Heart left ventricle (tissue), 16 donors: ENCODE measurements around the gene PANK1. TPM values are rescaled to one million over a fixed set of nuclear protein-coding genes. Genes with fewer than 3 reads are reported as not detected.
"Not testable (repeated sequence)": the region's sequence is repeated elsewhere in the genome, so short reads cannot be mapped to it uniquely, and the experiment has no call there.

Source experiments
- ATAC-seq, 4 donors: fragments of 200-7000 bp; cut with Tn5 transposase; one replicate each; pipeline ENCODE4 v1.9.1; 2020 to 2022; ENCODE audit warnings: moderate library complexity in 4 of 4, mild to moderate bottlenecking in 3 of 4, moderate number of reproducible peaks in 1 of 4
- DNase-seq, 5 donors: peaks; one replicate each; pipeline ENCODE4 v3.0.0-alpha.2; 2020
- H3K27ac ChIP-seq, 12 donors: fragments of 200-600 bp; sonication (generic) in 4 of 12; one replicate each; pipeline versions ENCODE4 v1.5.0 to v1.8.0; 2016 to 2022; ENCODE audit warnings: mild to moderate bottlenecking in 2 of 12
- H3K27me3 ChIP-seq, 9 donors: fragments of 200-600 bp; sonication (generic) in 2 of 9; one replicate each; pipeline versions ENCODE4 v1.5.1 to v1.8.0; 2016 to 2022; ENCODE audit warnings: mild to moderate bottlenecking in 3 of 9
- H3K36me3 ChIP-seq, 9 donors: fragments of 200-600 bp; sonication (generic) in 2 of 9; one replicate each; pipeline versions ENCODE4 v1.5.0 to v1.8.0; 2018 to 2022; ENCODE audit warnings: mild to moderate bottlenecking in 2 of 9
- H3K4me1 ChIP-seq, 12 donors: fragments of 200-600 bp; sonication (generic) in 4 of 12; one replicate each; pipeline versions ENCODE4 v1.5.0 to v1.8.0; 2016 to 2022; ENCODE audit warnings: mild to moderate bottlenecking in 3 of 12
- H3K4me3 ChIP-seq, 12 donors: fragments of 200-600 bp; sonication (generic) in 4 of 12; one replicate each; pipeline versions ENCODE4 v1.5.0 to v1.8.0; 2017 to 2022; ENCODE audit warnings: mild to moderate bottlenecking in 9 of 12, moderate library complexity in 4 of 12
- H3K9me3 ChIP-seq, 12 donors: fragments of 200-600 bp; sonication (generic) in 4 of 12; one replicate each; pipeline versions ENCODE4 v1.5.0 to v1.8.0; 2016 to 2022; ENCODE audit warnings: mild to moderate bottlenecking in 1 of 12
- CTCF ChIP-seq, 12 donors: fragments of 200-600 bp; sonication (generic) in 4 of 12; IDR thresholded peaks; one replicate each; pipeline versions ENCODE4 v1.5.0 to v1.8.0; 2018 to 2022; ENCODE audit warnings: antibody characterized with exemption in 12 of 12, mild to moderate bottlenecking in 5 of 12
- POLR2A ChIP-seq, 2 donors: fragments of 450-650 bp; IDR thresholded peaks; one replicate each; pipeline ENCODE4 v1.6.1; 2017; ENCODE audit warnings: antibody characterized with exemption in 2 of 2, mild to moderate bottlenecking in 2 of 2, moderate library complexity in 2 of 2
- WGBS, 4 donors: extraction: QIAGEN DNeasy Blood & Tissue Kit in 2 of 4; methylation state at CpG; one replicate each; pipeline versions ENCODE4 v1.1.5 to v1.1.7; 2013 to 2018; 5-methylcytosine and 5-hydroxymethylcytosine counted together
- intact Hi-C, 10 donors: fragments of 100-400 bp; cut with DNase I; formaldehyde crosslinking; loops; one replicate each; pipeline versions ENCODE4 v1.11.1 to v1.14.2; 2022
- polyA plus RNA-seq, 2 donors: library from polyadenylated mRNA; stranded (reverse); fragments of 200-250 nt; gene quantifications; one replicate each; pipeline ENCODE4 v1.2.3, GENCODE V29; 2013
- total RNA-seq, 9 donors: library from RNA; depleted of rRNA in 2 of 9; stranded (reverse); fragments of >200 nt in 2 of 9; fragmentation: NEBNext Ultra II Directional in 3 of 9; extraction: Animal tissue kit (Norgen Biotek cat#: 25700) in 3 of 9; gene quantifications; one replicate each; pipeline versions ENCODE4 v1.1.0 to v1.2.4, GENCODE V29; 2016 to 2023
- donor health status: ischemic (EF 13 %, LVEDD 7.1; RV severe dilation, severe dysfunction).
- donor health status: healthy with polysubstance abuse.
- donor health status: DM: no; HTN: yes; CAD: no.
- donor health status: DM: no; HTN: no; CAD: no.
- donor health status: ischemic (EF 25% LVEDD 6.9; RV normal size, moderate dysfunction).
- donor health status: ischemic (EF 25% LVEDD 5.7; RV mildly dilated, moderate dysfunction).
- donor health status: healthy.
- donor health status: DM: yes; HTN: yes; CAD: no.
- donor health status: ischemic (EF 35%, LVEDD 5.7; RV mildly dilated, moderate dysfunction).
- donor health status: nonischemic (EF 11% LVEDD 7.7; RV severe dilation, severe dysfunction).
- donor health status: DM: yes; HTN: yes; CAD: no.
- donor health status: PGD.
- donor health status: ischemic (EF 29% LVEDD 5.4; RV normal size, mild dysfunction).
- donor health status: nonischemic (EF 23%, LVEDD 6.1; RV moderate dilation, normal function).

Gene PANK1
- total and polyA plus RNA-seq, 11 donors = 3.6 to 24.7 (median 17.4) TPM

GRCh38 chr10:89625041-89625765 is 19.8 kb downstream of the PANK1 start:
- TF ChIP-seq CTCF (IDR thresholded peaks at IDR 0.05) = no peak
- no peak for TF ChIP-seq POLR2A (IDR thresholded peaks at IDR 0.05)
- H3K36me3 ChIP-seq = no peaks in the 10 kb centered on the region
- DNase-seq (no peak), ATAC-seq (no peak)
- peak overlapping the region in 3 of 12 donors; percentile 1 to 32 (median 6) for H3K27ac ChIP-seq
- H3K4me1 ChIP-seq = peaks cover 0 to 30% (median 2%) of the 10 kb centered on the region in 12 donors
- H3K9me3 ChIP-seq = peaks cover 0 to 14% (median 5%) of the 10 kb centered on the region in 12 donors
- intact Hi-C loops = no loop called here
- no peak overlapping the region for H3K4me3 ChIP-seq
- 48 to 54% (median 50%) methylated on average over 4 of the region's 4 CpGs for WGBS, 4 donors
- no peaks in the 10 kb centered on the region for H3K27me3 ChIP-seq

- 49 to 72% (median 64%) methylated on average over 4 of the region's 4 CpGs for WGBS, 4 donors
- peaks cover 0 to 29% (median 0%) of the 10 kb centered on the region in 12 donors for H3K4me1 ChIP-seq
- H3K27ac ChIP-seq = no peak overlapping the region
- no peaks in the 10 kb centered on the region for H3K36me3 ChIP-seq
- H3K4me3 ChIP-seq = no peak overlapping the region
- peaks cover 0 to 22% (median 8%) of the 10 kb centered on the region in 12 donors for H3K9me3 ChIP-seq
- ATAC-seq = no peak
- no peak for DNase-seq
- no peak for TF ChIP-seq CTCF (IDR thresholded peaks at IDR 0.05)
- no peaks in the 10 kb centered on the region for H3K27me3 ChIP-seq
- intact Hi-C loops = no loop called here
Observed at GRCh38 chr10:89624020-89624419, 21.0 kb downstream of the PANK1 start.

GRCh38 chr10:89622151-89622550 is 22.9 kb downstream of the PANK1 start:
- Histone ChIP-seq H3K9me3 (peaks cover 0 to 29% (median 8%) of the 10 kb centered on the region in 12 donors), H3K4me3 (no peak overlapping the region), H3K27ac (no peak overlapping the region), H3K36me3 (no peaks in the 10 kb centered on the region), H3K27me3 (no peaks in the 10 kb centered on the region), H3K4me1 (peaks cover 0 to 32% (median 5%) of the 10 kb centered on the region in 12 donors)
- intact Hi-C loops = no loop called here
- DNase-seq (no peak), ATAC-seq (no peak)
- TF ChIP-seq POLR2A (IDR thresholded peaks at IDR 0.05) (no peak), CTCF (IDR thresholded peaks at IDR 0.05) (no peak)

- ATAC-seq = no peak
- intact Hi-C loops = no loop called here
- Histone ChIP-seq H3K36me3 (no peaks in the 10 kb centered on the region), H3K4me1 (peaks cover 0 to 35% (median 6%) of the 10 kb centered on the region in 12 donors), H3K27ac (no peak overlapping the region), H3K4me3 (no peak overlapping the region), H3K27me3 (no peaks in the 10 kb centered on the region), H3K9me3 (peaks cover 0 to 29% (median 8%) of the 10 kb centered on the region in 12 donors)
- no peak for TF ChIP-seq CTCF (IDR thresholded peaks at IDR 0.05)
- no peak for TF ChIP-seq POLR2A (IDR thresholded peaks at IDR 0.05)
- 89 to 95% (median 92%) methylated on average over 3 of the region's 3 CpGs for WGBS, 4 donors
- DNase-seq = no peak
Observed at GRCh38 chr10:89621438-89621837, 23.6 kb downstream of the PANK1 start.

DNA sequence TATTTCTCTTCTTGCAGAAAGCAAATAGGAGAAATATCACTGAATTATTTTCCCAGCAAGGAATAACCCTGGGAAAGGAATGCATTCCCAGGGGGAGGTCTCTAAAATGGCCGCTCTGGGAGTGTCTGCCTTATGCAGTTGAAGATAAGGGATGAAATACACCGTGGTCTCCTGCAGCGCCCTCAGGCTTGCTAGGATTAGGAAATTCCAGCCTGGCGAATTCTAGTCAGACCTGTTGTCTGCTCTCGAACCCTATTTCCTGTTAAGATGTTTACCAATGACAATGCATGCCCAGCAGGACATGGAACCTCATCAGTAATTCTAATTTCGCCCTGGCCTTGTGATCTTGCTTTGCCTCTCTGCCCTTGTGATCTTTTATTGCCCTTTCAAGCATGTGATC is 24.7 kb downstream of the PANK1 start:
- 74 to 94% (median 91%) methylated on average over 6 of the region's 6 CpGs for WGBS, 4 donors

More for the DNA sequence above, 24.7 kb downstream of the PANK1 start:
- intact Hi-C loops, H3K27me3 ChIP-seq, H3K4me3 ChIP-seq, H3K36me3 ChIP-seq, ATAC-seq, H3K27ac ChIP-seq, DNase-seq: not testable (repeated sequence)
- Histone ChIP-seq H3K4me1 (peaks cover 0 to 27% (median 6%) of the 10 kb centered on the region in 12 donors), H3K9me3 (peaks cover 0 to 29% (median 8%) of the 10 kb centered on the region in 12 donors)
